Mammary epithelial cell (primary cell): Measurements from ENCODE around the gene ISLR2.

Source experiments
- CTCF ChIP-seq, 2 donors: IDR thresholded peaks in 1 of 2; conservative IDR thresholded peaks in 1 of 2; 2 replicates each; pipeline ENCODE4 v1.5.1; 2011 to 2012; ENCODE audit warnings: inconsistent platforms in 2 of 2, low read length in 2 of 2, mild to moderate bottlenecking in 2 of 2, control low read depth in 1 of 2, low read depth in 1 of 2; ENCODE audit not compliant: insufficient read depth in 1 of 2; ENCODE audit errors: extremely low read depth in 1 of 2
- EZH2 ChIP-seq: IDR thresholded peaks from 2 replicates; pipeline ENCODE4 v1.6.1; 2012; ENCODE audit warnings: low read length, inconsistent platforms, borderline replicate concordance

- TF ChIP-seq CTCF (conservative IDR thresholded peaks at IDR 0.05 in 1 of 2, IDR thresholded peaks at IDR 0.05 in 1 of 2; ENCODE audit: extremely low read depth in 1 of 2, insufficient read depth in 1 of 2, low read depth in 1 of 2, low read length in 2 of 2) (no peak), EZH2 (no peak)
Observed at GRCh38 chr15:74170071-74170844, 39.9 kb downstream of the ISLR2 start.
